BLaER1 treated with 17β-estradiol and CSF1 and Interleukin-3, amounts not matched to agents 10 nM and 100 nM (cell line): ENCODE results near the gene PTGDR2.

Experiments used
- H3K27ac ChIP-seq, 11 experiments: shearing (Covaris generic); formaldehyde crosslinking; 2 replicates each; pipeline ENCODE4 v1.8.1; 2022
- H3K27me3 ChIP-seq, 11 experiments: shearing (Covaris generic); formaldehyde crosslinking; 2 replicates each; pipeline ENCODE4 v1.8.1; 2022
- H3K36me3 ChIP-seq, 11 experiments: shearing (Covaris generic); formaldehyde crosslinking; 2 replicates each; pipeline ENCODE4 v1.8.1; 2022
- H3K4me1 ChIP-seq, 10 experiments: shearing (Covaris generic); formaldehyde crosslinking; 2 replicates each; pipeline ENCODE4 v1.8.1; 2022
- H3K4me2 ChIP-seq, 11 experiments: shearing (Covaris generic); formaldehyde crosslinking; 2 replicates each; pipeline ENCODE4 v1.8.1; 2022
- H3K4me3 ChIP-seq, 10 experiments: shearing (Covaris generic); formaldehyde crosslinking; 2 replicates each; pipeline ENCODE4 v1.8.1; 2022
- H3K9ac ChIP-seq, 11 experiments: shearing (Covaris generic); formaldehyde crosslinking; 2 replicates each; pipeline ENCODE4 v1.8.1; 2022
- H3K9me3 ChIP-seq, 11 experiments: shearing (Covaris generic); formaldehyde crosslinking; replicated peaks in 1 of 11; 2 replicates each; pipeline ENCODE4 v1.8.1; 2022
- H4K20me1 ChIP-seq, 11 experiments: shearing (Covaris generic); formaldehyde crosslinking; 2 replicates each; pipeline ENCODE4 v1.8.1; 2022
- Cebpa-rat ChIP-seq, 11 experiments: shearing (Covaris generic); IDR thresholded peaks; 2 replicates each; pipeline ENCODE4 v1.8.1; 2022

PTGDR2 gene

DNA sequence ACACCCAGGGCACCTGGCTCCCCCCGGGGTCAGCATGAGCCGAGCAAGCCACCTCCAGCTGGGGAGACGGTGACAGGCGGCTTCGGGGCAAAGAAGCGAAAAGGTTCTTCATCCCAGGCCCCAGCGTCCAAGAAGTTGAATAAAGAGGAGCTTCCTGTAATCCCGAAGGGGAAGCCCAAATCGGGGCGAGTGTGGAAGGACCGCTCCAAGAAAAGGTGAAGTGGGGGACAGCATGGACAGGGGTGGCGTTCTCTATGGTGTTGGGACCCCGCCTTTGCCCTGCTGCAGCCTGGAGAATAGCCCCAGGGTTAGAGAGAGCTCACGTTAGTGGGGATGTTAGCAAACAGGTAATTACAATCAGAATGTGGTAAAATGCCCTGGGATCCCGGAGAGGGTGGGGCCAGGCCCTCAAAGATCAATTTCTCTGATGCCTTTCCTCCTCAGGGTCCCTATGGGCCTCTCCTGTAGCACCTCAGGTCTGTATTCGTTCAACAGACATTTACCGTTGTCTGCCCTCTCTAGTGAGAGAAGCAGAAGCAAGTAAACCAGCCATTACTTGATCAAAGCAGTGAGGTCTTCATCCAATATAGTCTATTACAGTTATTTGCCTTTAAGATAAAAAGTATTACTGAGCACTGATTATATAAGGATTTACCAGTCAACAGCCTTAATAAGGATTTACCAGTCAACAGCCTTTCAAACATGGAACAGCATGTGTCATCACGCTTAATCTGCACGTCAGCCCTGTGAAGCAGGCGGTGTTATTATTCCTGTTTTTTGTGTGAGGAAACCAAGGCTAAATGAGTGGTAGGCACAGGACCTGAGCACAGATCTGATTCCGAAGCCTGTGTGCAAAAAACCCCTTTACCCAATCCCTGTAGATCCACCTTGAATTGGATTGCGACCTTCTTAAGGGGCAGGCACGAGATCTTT, 12.8 kb downstream of the PTGDR2 start:
- H3K27me3 ChIP-seq: no peaks in the 10 kb centered on the region
- H3K4me2 ChIP-seq: peak overlapping the region; percentile 88 to 100 (median 98)
- peak overlapping the region; percentile 73 to 95 (median 87) for H3K9ac ChIP-seq
- peaks cover 0 to 57% (median 43%) of the 10 kb centered on the region in 11 experiments; a peak in 19 of 22 replicates for H4K20me1 ChIP-seq
- peaks cover 0 to 39% (median 19%) of the 10 kb centered on the region in 11 experiments; a peak in 18 of 22 replicates for H3K36me3 ChIP-seq
- TF ChIP-seq Cebpa-rat (IDR thresholded peaks at IDR 0.05): no peak
- peaks cover 44 to 56% (median 51%) of the 10 kb centered on the region in 10 experiments for H3K4me1 ChIP-seq
- no peaks in the 10 kb centered on the region for H3K9me3 ChIP-seq
- peak overlapping the region; percentile 25 to 92 (median 82); a peak in 21 of 22 replicates for H3K27ac ChIP-seq
- H3K4me3 ChIP-seq: peak overlapping the region; percentile 66 to 98 (median 94)

DNA sequence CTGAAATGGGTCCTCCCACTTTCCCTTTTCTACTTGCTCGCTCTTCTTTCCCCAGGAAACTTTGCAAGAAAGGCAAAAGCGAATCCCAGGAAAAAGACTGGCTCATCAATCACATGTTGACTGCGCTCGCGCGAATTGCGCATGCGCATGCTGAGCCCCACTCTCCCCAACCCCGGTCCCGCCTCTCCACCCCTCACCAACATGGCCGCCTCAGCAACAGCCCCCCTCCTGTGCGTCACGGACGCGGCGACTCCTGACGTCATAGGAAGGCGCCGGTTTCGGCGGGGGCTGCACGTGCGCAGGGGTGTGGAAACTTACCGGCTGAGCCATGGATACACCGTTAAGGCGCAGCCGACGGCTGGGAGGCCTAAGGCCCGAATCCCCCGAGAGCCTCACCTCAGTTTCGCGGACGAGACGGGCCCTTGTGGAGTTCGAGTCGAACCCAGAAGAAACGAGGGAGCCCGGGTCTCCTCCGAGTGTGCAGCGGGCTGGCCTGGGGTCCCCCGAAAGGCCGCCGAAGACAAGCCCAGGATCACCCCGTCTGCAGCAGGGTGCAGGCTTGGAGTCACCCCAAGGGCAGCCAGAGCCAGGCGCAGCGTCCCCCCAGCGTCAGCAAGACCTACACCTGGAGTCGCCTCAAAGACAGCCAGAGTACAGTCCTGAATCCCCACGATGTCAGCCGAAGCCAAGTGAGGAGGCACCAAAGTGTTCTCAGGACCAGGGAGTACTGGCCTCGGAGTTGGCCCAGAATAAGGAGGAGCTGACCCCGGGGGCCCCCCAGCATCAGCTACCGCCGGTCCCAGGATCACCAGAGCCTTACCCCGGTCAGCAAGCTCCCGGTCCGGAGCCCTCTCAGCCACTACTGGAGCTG, 13.7 kb downstream of the PTGDR2 start, which contains the start of gene CCDC86:
Gene CCDC86, plus strand, starts transcription at position 317 of the 871 bp plus-strand sequence. Its CDS starts 12 bp downstream, at position 329.
- Histone ChIP-seq H3K27ac (peak within 1 kb of the TSS; percentile 25 to 92 (median 82); a peak in 21 of 22 replicates), H3K4me2 (peak within 1 kb of the TSS; percentile 88 to 100 (median 98)), H3K9ac (peak within 1 kb of the TSS; percentile 73 to 95 (median 87)), H4K20me1 (peaks cover 0 to 48% (median 35%) of the 10 kb centered on the region in 11 experiments; a peak in 19 of 22 replicates), H3K27me3 (no peaks in the 10 kb centered on the region), H3K36me3 (peaks cover 0 to 30% (median 10%) of the 10 kb centered on the region in 11 experiments; a peak in 11 of 22 replicates), H3K4me3 (peak within 1 kb of the TSS; percentile 66 to 98 (median 94)), H3K9me3 (no peaks in the 10 kb centered on the region), H3K4me1 (peaks cover 38 to 47% (median 42%) of the 10 kb centered on the region in 10 experiments)
- no peak for TF ChIP-seq Cebpa-rat (IDR thresholded peaks at IDR 0.05)

DNA sequence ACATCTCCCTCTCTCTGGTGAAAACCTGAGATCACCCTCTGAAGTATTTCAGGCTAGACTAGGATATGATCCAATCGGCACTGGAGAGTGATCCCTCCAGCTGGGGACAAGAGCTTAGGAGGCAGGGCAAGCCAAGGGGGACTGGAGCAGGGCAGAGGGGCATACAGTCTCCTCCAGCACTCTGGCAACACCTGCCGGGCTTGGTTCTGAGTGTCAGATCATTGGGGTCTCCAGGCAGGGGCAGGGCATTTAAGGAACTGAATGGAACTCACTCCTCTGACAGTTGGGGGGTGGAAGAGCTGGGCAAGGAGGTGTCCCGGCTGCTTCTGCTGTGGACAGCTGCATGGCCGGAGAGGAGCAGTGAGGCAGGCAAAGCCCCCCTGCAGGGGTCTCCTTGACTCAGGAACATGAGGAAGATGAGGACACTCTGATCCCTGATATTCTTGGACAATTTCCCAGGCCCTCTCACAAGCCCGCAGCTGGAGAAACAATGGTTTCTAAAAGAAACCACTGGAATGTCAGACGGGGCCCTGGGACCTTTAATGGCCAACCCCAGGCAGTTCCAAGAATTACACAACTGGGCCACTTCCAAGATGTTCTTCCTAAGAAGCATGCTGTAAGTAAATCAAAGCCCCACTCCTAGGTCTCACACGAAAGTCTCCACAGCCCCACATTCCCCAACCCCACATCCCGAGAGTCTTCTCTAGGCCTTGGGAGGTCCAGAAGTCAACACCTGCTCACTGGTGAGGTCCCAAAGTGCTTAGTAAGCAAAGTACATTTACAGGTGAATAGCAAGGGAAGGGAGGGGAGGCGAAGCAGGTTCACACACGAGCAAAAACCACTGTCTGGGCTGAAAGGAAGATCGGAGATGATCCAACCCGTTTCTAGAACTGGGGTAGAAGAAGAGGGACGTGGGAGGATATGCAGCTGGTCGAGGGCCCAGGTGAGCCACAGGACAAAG, 15.0 kb downstream of the PTGDR2 start:
- no peak overlapping the region for H3K4me3 ChIP-seq
- peak overlapping the region in 5 of 11 experiments; percentile 65 to 92 (median 78); a peak in 8 of 22 replicates for H3K27ac ChIP-seq
- peaks cover 0 to 19% (median 5%) of the 10 kb centered on the region in 11 experiments; a peak in 8 of 22 replicates for H3K36me3 ChIP-seq
- TF ChIP-seq Cebpa-rat (IDR thresholded peaks at IDR 0.05): no peak
- no peaks in the 10 kb centered on the region for H3K27me3 ChIP-seq
- H3K9ac ChIP-seq: no peak overlapping the region
- H3K9me3 ChIP-seq: no peaks in the 10 kb centered on the region
- H4K20me1 ChIP-seq: peaks cover 0 to 36% (median 27%) of the 10 kb centered on the region in 11 experiments; a peak in 19 of 22 replicates
- H3K4me1 ChIP-seq: peaks cover 31 to 52% (median 38%) of the 10 kb centered on the region in 10 experiments
- H3K4me2 ChIP-seq: peak overlapping the region; percentile 88 to 100 (median 98); a peak in 20 of 22 replicates

DNA sequence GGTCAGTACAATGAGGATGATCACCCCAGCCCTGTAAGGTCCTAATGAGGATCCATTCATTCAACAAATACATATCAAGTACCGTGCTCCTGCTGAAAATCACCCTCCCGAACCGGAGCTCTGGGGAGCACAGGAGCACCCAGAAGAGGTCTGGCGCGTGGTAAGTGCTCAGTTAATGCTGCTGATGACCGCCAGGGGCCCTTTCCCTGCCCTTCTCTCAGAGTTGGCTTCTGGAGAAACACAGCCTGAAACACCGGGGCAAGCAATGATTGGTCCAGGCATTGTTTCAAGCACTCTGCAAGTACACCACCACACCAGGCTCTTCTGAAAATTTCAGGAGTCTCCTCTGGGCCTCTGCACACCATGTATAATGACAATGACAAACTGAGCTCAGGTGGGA, 17.6 kb downstream of the PTGDR2 start:
- H3K9me3 ChIP-seq: no peaks in the 10 kb centered on the region
- no peaks in the 10 kb centered on the region for H3K27me3 ChIP-seq
- peaks cover 0 to 9% (median under 1%) of the 10 kb centered on the region in 11 experiments; a peak in 8 of 22 replicates for H4K20me1 ChIP-seq
- peaks cover 7 to 46% (median 27%) of the 10 kb centered on the region in 10 experiments for H3K4me1 ChIP-seq
- no peak overlapping the region for H3K27ac ChIP-seq
- H3K4me3 ChIP-seq: no peak overlapping the region
- TF ChIP-seq Cebpa-rat (IDR thresholded peaks at IDR 0.05): no peak
- no peak overlapping the region for H3K9ac ChIP-seq
- H3K4me2 ChIP-seq: no peak overlapping the region
- no peaks in the 10 kb centered on the region for H3K36me3 ChIP-seq

DNA sequence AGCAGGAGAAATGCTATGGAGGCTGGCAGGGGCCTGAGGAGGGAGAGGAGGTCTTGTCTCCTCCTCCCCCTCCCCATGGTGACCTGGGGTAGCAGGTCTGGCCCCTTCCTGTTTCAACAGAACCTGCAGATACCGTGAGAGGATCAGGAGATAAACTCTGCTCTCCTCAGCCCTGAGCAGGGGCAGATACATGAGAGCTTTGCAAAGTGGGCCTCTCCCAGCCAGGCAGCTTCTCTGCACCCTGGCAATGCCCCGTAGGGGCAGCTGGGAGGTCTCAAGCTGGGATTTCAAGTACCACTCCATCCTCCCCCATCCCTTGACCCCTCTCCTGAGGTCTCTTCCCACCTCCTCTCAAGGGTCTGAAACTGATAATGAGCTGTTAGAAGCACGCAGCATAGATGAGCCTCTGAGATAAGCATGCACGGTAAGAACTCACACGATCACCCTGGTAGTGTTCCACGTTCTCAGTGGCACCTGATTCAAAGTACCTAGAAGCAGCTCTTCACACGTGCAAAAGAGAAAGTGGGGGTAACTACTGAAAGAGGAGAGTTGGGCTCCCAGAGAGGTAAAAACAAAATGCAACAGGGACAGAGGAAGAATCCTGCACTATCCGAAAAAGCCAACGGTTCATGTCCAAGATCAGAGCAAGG, 18.8 kb downstream of the PTGDR2 start:
- Histone ChIP-seq H3K4me2 (peak overlapping the region in 2 of 11 experiments; percentile 16 to 75; a peak in 4 of 22 replicates), H3K4me1 (peaks cover 11 to 44% (median 32%) of the 10 kb centered on the region in 10 experiments), H3K27me3 (no peaks in the 10 kb centered on the region), H4K20me1 (no peaks in the 10 kb centered on the region), H3K4me3 (no peak overlapping the region), H3K36me3 (no peaks in the 10 kb centered on the region), H3K9ac (no peak overlapping the region), H3K9me3 (no peaks in the 10 kb centered on the region), H3K27ac (no peak overlapping the region)
- no peak for TF ChIP-seq Cebpa-rat (IDR thresholded peaks at IDR 0.05)

DNA sequence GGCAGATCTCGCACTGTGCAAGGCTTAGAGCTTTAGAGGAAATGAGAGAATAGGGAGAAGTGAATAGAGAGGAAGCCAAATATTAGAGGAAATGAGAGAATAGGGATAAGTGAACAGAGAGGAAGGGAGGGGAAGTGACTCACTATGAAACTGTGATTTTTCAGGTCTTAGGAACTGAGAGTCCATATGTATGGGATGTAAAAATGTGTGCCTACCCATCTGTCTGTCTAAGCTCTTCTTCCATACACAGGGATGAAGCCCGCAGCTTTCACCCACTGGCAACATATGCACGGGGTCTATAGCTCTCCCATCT, 20.3 kb downstream of the PTGDR2 start:
- TF ChIP-seq Cebpa-rat (IDR thresholded peaks at IDR 0.05): no peak
- H3K9me3 ChIP-seq: no peaks in the 10 kb centered on the region
- H3K36me3 ChIP-seq: no peaks in the 10 kb centered on the region
- peaks cover 13 to 45% (median 33%) of the 10 kb centered on the region in 10 experiments for H3K4me1 ChIP-seq
- H3K4me2 ChIP-seq: peak overlapping the region in 8 of 11 experiments; percentile 27 to 75 (median 60); a peak in 15 of 22 replicates
- H4K20me1 ChIP-seq: no peaks in the 10 kb centered on the region
- peak overlapping the region in 1 of 11 experiments; percentile 35; a peak in 3 of 22 replicates for H3K27ac ChIP-seq
- H3K27me3 ChIP-seq: no peaks in the 10 kb centered on the region
- H3K9ac ChIP-seq: no peak overlapping the region
- H3K4me3 ChIP-seq: no peak overlapping the region

DNA sequence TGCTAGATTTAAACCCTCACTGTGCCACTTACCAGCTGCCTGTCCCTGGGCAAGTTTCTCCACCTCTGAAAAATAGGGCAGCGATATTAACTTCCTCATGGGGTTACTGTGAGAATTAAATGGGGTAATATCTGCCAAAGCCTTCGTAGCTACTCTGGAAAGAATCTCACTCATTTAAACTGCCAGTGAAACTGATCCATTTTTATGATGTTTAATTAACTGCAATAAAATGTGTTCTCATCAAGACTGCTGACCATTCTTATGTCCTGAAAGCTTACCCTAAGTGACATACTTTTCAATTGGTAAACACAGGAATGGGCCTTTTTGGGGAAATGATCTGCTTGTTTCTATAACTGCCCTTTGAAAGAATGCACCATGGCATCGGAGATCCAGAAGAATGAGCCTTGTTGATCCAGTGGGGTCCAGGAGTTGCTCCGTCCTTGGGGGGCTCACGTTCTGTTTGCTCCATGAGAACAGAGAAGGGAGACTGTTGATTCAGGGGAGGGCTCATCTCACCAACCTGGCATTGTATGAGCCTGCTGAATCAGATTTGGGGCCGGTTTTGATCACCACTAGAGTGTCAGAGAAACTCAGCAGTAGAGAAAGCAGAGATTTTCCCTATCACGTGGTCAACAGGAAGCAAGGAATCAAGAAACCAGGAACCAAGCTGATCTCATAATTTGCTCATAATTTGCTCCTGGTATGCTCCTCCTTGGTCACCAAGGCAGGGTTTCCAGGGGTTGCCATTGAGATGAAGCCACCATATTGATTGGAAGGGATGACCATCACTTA, 20.8 kb downstream of the PTGDR2 start:
- peak overlapping the region in 2 of 11 experiments; percentile 1 to 41; a peak in 3 of 22 replicates for H3K27ac ChIP-seq
- H3K27me3 ChIP-seq: no peaks in the 10 kb centered on the region
- peaks cover 13 to 45% (median 33%) of the 10 kb centered on the region in 10 experiments for H3K4me1 ChIP-seq
- no peaks in the 10 kb centered on the region for H3K36me3 ChIP-seq
- peak overlapping the region in 8 of 11 experiments; percentile 27 to 75 (median 60); a peak in 15 of 22 replicates for H3K4me2 ChIP-seq
- no peak for TF ChIP-seq Cebpa-rat (IDR thresholded peaks at IDR 0.05)
- H3K9me3 ChIP-seq: no peaks in the 10 kb centered on the region
- no peaks in the 10 kb centered on the region for H4K20me1 ChIP-seq
- no peak overlapping the region for H3K9ac ChIP-seq
- no peak overlapping the region for H3K4me3 ChIP-seq
